SK-N-SH treated with all-trans-retinoic acid at 6 μM for 48 hours (cell line): ENCODE data around the gene FAM50B.

Experiments
- ATAC-seq: fragments of 200-7000 bp; cut with Tn5 transposase; 3 replicates; pipeline ENCODE4 v1.9.1; 2020; ENCODE audit warnings: mild to moderate bottlenecking, moderate library complexity
- ARNTL ChIP-seq: fragments of 450-650 bp; formaldehyde crosslinking; IDR thresholded peaks from 2 replicates; pipeline ENCODE4 v1.5.0; 2020; ENCODE audit warnings: low read depth, mild to moderate bottlenecking, moderate library complexity, borderline replicate concordance
- BACH2 ChIP-seq: fragments of 250-450 bp; sonication (Bioruptor Pico); IDR thresholded peaks from 2 replicates; pipeline ENCODE4 v1.9.0; 2021; ENCODE audit warnings: mild to moderate bottlenecking, borderline replicate concordance
- CSDC2 ChIP-seq: fragments of 250-450 bp; sonication (Bioruptor Pico); IDR thresholded peaks from 2 replicates; pipeline ENCODE4 v1.5.0; 2020; ENCODE audit warnings: mild to moderate bottlenecking, moderate library complexity
- ESRRG ChIP-seq: fragments of 250-450 bp; sonication (Bioruptor Pico); IDR thresholded peaks from 2 replicates; pipeline ENCODE4 v1.6.1; 2021; ENCODE audit warnings: mild to moderate bottlenecking
- ISL1 ChIP-seq: fragments of 250-450 bp; sonication (Bioruptor Pico); IDR thresholded peaks from 2 replicates; pipeline ENCODE4 v2.1.2; 2022; ENCODE audit warnings: mild to moderate bottlenecking, moderate library complexity
- RARB ChIP-seq: fragments of 250-450 bp; sonication (Bioruptor Pico); IDR thresholded peaks from 2 replicates; pipeline ENCODE4 v1.8.0; 2021; ENCODE audit warnings: mild to moderate bottlenecking, moderate library complexity
- SNAI2 ChIP-seq: fragments of 250-450 bp; sonication (Bioruptor Pico); IDR thresholded peaks from 2 replicates; pipeline ENCODE4 v1.5.0; 2020; ENCODE audit warnings: mild to moderate bottlenecking, moderate library complexity
- TCF4 ChIP-seq: fragments of 250-450 bp; sonication (Bioruptor Pico); IDR thresholded peaks from 2 replicates; pipeline ENCODE4 v1.8.0; 2021; ENCODE audit warnings: mild to moderate bottlenecking, moderate library complexity, borderline replicate concordance
- TOX ChIP-seq: fragments of 250-450 bp; sonication (Bioruptor Pico); IDR thresholded peaks from 2 replicates; pipeline ENCODE4 v1.8.0; 2021; ENCODE audit warnings: mild to moderate bottlenecking, moderate library complexity, borderline replicate concordance
- ZC3H10 ChIP-seq: fragments of 250-450 bp; sonication (Bioruptor Pico); IDR thresholded peaks from 2 replicates; pipeline ENCODE4 v1.5.1; 2021; ENCODE audit warnings: mild to moderate bottlenecking, moderate library complexity
- ZFP3 ChIP-seq: fragments of 250-450 bp; sonication (Bioruptor Pico); IDR thresholded peaks from 2 replicates; pipeline ENCODE4 v1.5.0; 2020; ENCODE audit warnings: mild to moderate bottlenecking, moderate library complexity
- ZFP30 ChIP-seq: fragments of 450-650 bp; formaldehyde crosslinking; IDR thresholded peaks from 2 replicates; pipeline ENCODE4 v1.5.0; 2022; ENCODE audit warnings: mild to moderate bottlenecking, moderate library complexity
- ZNF565 ChIP-seq: fragments of 450-650 bp; formaldehyde crosslinking; conservative IDR thresholded peaks from 2 replicates; pipeline ENCODE4 v1.5.0; 2020; ENCODE audit warnings: low read depth, mild to moderate bottlenecking, moderate library complexity
- ZNF70 ChIP-seq: fragments of 450-650 bp; formaldehyde crosslinking; IDR thresholded peaks from 2 replicates; pipeline ENCODE4 v1.5.0; 2020; ENCODE audit warnings: mild to moderate bottlenecking, moderate library complexity
- ZNF8 ChIP-seq: fragments of 450-650 bp; formaldehyde crosslinking; IDR thresholded peaks from 2 replicates; pipeline ENCODE4 v1.5.0; 2020; ENCODE audit warnings: mild to moderate bottlenecking, moderate library complexity
- TF ChIP-seq, protein P1 (sequence below): fragments of 250-450 bp; sonication (Bioruptor Pico); IDR thresholded peaks from 2 replicates; pipeline ENCODE4 v1.5.0; 2020; ENCODE audit warnings: mild to moderate bottlenecking, moderate library complexity
- TF ChIP-seq, protein P2 (sequence below): fragments of 250-450 bp; sonication (Bioruptor Pico); IDR thresholded peaks from 2 replicates; pipeline ENCODE4 v1.5.1; 2020; ENCODE audit warnings: low read depth, mild to moderate bottlenecking, moderate library complexity
- TF ChIP-seq, protein P3 (sequence below): fragments of 250-450 bp; sonication (Bioruptor Pico); IDR thresholded peaks from 2 replicates; pipeline ENCODE4 v1.5.1; 2021; ENCODE audit warnings: mild to moderate bottlenecking, moderate library complexity
- TF ChIP-seq, protein P4 (sequence below): fragments of 250-450 bp; sonication (Bioruptor Pico); IDR thresholded peaks from 2 replicates; pipeline ENCODE4 v1.8.0; 2021; ENCODE audit warnings: low read depth, mild to moderate bottlenecking, moderate library complexity, borderline replicate concordance

FAM50B gene

DNA sequence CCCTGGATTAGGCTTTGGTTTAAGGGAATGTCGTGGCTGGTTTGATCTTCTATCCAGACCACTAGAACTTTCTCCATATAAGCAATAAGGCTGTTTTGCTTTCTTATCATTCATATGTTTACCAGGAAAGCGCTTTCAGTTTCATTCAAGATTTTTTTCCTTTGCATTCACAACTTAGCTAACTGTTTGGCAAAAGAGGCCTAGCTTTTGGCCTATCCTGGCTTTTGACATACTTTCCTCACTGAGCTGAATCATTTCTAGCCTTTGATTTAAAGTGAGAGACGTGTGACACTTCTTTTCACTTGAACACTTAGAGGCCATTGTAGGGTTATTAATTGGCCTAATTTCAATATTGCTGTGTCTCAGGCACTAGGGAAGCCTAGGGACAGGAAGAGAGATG is 1.7 kb upstream of the FAM50B start (continued):
- TF ChIP-seq ZFP3 (CRISPR knock-in tag) (no peak), RARB (CRISPR knock-in tag) (no peak), ESRRG (CRISPR knock-in tag) (no peak), TCF4 (CRISPR knock-in tag) (no peak), ZNF8 (CRISPR knock-in tag) (no peak), ISL1 (CRISPR knock-in tag) (no peak)
- TF ChIP-seq, protein P1, sequence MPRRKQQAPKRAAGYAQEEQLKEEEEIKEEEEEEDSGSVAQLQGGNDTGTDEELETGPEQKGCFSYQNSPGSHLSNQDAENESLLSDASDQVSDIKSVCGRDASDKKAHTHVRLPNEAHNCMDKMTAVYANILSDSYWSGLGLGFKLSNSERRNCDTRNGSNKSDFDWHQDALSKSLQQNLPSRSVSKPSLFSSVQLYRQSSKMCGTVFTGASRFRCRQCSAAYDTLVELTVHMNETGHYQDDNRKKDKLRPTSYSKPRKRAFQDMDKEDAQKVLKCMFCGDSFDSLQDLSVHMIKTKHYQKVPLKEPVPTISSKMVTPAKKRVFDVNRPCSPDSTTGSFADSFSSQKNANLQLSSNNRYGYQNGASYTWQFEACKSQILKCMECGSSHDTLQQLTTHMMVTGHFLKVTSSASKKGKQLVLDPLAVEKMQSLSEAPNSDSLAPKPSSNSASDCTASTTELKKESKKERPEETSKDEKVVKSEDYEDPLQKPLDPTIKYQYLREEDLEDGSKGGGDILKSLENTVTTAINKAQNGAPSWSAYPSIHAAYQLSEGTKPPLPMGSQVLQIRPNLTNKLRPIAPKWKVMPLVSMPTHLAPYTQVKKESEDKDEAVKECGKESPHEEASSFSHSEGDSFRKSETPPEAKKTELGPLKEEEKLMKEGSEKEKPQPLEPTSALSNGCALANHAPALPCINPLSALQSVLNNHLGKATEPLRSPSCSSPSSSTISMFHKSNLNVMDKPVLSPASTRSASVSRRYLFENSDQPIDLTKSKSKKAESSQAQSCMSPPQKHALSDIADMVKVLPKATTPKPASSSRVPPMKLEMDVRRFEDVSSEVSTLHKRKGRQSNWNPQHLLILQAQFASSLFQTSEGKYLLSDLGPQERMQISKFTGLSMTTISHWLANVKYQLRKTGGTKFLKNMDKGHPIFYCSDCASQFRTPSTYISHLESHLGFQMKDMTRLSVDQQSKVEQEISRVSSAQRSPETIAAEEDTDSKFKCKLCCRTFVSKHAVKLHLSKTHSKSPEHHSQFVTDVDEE (CRISPR knock-in tag): no peak

DNA sequence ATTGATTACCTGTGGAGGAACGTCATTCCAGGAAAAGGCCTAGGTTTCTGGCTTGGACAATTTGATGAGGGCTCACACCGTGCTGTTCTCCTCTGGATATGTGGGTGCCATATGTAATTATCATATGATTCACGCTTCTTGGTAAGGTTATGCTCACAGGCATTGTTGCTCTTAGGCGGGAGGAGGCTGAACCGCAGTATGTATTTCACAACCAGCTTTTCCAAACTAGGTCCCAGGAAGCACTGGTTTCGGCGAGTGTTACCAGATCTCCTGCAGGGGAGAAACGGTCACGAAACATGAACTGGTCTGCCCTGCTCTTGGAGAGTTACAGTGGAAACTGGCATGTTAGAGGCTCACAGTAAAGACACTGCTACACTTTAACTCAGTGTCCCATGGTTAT is 793 bp upstream of the FAM50B start:
- TF ChIP-seq, protein P2, sequence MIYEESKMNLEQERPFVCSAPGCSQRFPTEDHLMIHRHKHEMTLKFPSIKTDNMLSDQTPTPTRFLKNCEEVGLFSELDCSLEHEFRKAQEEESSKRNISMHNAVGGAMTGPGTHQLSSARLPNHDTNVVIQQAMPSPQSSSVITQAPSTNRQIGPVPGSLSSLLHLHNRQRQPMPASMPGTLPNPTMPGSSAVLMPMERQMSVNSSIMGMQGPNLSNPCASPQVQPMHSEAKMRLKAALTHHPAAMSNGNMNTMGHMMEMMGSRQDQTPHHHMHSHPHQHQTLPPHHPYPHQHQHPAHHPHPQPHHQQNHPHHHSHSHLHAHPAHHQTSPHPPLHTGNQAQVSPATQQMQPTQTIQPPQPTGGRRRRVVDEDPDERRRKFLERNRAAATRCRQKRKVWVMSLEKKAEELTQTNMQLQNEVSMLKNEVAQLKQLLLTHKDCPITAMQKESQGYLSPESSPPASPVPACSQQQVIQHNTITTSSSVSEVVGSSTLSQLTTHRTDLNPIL (CRISPR knock-in tag): no peak
- TF ChIP-seq, protein P3, sequence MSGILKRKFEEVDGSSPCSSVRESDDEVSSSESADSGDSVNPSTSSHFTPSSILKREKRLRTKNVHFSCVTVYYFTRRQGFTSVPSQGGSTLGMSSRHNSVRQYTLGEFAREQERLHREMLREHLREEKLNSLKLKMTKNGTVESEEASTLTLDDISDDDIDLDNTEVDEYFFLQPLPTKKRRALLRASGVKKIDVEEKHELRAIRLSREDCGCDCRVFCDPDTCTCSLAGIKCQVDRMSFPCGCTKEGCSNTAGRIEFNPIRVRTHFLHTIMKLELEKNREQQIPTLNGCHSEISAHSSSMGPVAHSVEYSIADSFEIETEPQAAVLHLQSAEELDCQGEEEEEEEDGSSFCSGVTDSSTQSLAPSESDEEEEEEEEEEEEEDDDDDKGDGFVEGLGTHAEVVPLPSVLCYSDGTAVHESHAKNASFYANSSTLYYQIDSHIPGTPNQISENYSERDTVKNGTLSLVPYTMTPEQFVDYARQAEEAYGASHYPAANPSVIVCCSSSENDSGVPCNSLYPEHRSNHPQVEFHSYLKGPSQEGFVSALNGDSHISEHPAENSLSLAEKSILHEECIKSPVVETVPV (CRISPR knock-in tag): no peak
- TF ChIP-seq SNAI2 (CRISPR knock-in tag) (no peak), ZC3H10 (CRISPR knock-in tag) (no peak), TOX (CRISPR knock-in tag) (no peak), CSDC2 (CRISPR knock-in tag) (no peak), ARNTL (no peak), ESRRG (CRISPR knock-in tag) (no peak), RARB (CRISPR knock-in tag) (no peak), ZNF70 (no peak)
- TF ChIP-seq, protein P4, sequence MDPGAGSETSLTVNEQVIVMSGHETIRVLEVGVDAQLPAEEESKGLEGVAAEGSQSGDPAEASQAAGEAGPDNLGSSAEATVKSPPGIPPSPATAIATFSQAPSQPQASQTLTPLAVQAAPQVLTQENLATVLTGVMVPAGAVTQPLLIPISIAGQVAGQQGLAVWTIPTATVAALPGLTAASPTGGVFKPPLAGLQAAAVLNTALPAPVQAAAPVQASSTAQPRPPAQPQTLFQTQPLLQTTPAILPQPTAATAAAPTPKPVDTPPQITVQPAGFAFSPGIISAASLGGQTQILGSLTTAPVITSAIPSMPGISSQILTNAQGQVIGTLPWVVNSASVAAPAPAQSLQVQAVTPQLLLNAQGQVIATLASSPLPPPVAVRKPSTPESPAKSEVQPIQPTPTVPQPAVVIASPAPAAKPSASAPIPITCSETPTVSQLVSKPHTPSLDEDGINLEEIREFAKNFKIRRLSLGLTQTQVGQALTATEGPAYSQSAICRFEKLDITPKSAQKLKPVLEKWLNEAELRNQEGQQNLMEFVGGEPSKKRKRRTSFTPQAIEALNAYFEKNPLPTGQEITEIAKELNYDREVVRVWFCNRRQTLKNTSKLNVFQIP (CRISPR knock-in tag): no peak
- ATAC-seq: peak; percentile 7

DNA sequence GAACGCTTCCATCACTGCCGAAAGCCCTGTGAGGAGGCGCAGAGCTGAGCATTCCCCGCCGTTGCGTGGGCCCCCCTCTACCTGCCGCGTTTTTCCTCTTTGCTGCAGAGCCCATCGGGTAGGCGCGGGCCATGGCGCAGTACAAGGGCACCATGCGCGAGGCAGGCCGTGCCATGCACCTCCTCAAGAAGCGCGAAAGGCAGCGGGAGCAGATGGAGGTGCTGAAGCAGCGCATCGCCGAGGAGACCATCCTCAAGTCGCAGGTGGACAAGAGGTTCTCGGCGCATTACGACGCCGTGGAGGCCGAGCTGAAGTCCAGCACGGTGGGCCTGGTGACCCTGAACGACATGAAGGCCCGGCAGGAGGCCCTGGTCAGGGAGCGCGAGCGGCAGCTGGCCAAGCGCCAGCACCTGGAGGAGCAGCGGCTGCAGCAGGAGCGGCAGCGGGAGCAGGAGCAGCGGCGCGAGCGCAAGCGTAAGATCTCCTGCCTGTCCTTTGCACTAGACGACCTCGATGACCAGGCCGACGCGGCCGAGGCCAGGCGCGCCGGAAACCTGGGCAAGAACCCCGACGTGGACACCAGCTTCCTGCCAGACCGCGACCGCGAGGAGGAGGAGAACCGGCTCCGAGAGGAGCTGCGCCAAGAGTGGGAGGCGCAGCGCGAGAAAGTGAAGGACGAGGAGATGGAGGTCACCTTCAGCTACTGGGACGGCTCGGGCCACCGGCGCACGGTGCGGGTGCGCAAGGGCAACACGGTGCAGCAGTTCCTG is 693 bp downstream of the FAM50B start:
- peak; percentile 2; the same call in 2 of the 3 replicates for ATAC-seq
- TF ChIP-seq ZNF70: no peak
- TF ChIP-seq CSDC2 (CRISPR knock-in tag): no peak
- no peak for TF ChIP-seq ZFP3 (CRISPR knock-in tag)
- TF ChIP-seq ZC3H10 (CRISPR knock-in tag): no peak
- TF ChIP-seq, protein P3 (CRISPR knock-in tag): no peak
- TF ChIP-seq BACH2 (CRISPR knock-in tag): no peak
- TF ChIP-seq ISL1 (CRISPR knock-in tag): no peak

DNA sequence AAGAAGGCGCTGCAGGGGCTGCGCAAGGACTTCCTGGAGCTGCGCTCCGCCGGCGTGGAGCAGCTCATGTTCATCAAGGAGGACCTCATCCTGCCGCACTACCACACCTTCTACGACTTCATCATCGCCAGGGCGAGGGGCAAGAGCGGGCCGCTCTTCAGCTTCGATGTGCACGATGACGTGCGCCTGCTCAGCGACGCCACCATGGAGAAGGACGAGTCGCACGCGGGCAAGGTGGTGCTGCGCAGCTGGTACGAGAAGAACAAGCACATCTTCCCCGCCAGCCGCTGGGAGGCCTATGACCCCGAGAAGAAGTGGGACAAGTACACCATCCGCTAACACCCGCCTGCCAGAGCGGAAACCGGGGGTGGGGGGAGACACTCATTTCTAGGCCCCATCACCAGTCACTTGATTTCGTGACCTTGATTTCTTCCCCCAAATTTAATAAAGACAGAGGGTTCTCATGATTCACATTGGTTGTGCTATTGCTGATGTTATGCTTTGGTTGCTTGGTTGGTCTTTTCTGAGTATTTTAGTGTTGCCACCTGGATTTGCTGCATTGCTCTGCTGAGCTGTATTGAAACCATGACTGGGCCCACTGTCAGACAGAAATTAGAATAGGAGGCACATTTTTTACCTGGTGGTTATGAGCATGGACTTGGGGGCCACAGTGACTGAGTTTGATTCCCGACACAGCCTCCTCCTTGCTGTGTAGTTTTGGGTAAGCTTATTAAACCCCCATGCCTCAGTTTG is 1.5 kb downstream of the FAM50B start:
- no peak for ATAC-seq
- TF ChIP-seq ZNF565 (no peak), ZFP3 (CRISPR knock-in tag) (no peak), ZFP30 (no peak), SNAI2 (CRISPR knock-in tag) (no peak), ZC3H10 (CRISPR knock-in tag) (no peak), ISL1 (CRISPR knock-in tag) (no peak), TOX (CRISPR knock-in tag) (no peak)
